GM19193 (cell line): Measurements from ENCODE around the gene FNDC8.

Experiments used
- POLR2A ChIP-seq: IDR thresholded peaks from 4 replicates; pipeline ENCODE4 v1.6.1; 2011; ENCODE audit not compliant: insufficient read depth, insufficient read length; ENCODE audit errors: extremely low read depth

FNDC8 gene

DNA sequence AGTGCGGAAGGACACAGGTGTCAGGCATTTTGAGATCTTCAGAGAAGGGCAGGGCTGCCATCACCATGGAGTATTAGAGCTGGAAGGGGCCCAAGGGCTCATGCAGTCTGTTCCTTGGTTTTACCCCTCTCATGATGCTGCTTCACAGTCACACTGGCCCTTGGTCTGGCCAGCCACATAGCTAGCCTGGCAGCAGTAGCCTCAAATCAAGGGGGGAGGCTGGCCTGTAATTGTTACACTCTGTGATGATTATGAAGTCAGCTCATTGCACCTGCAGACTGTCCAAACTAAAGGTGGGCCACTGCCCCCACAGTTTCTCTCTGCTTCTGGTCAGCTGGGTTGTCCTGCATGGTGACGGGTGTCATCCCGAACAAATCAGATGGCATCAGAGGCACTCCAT is at the start of gene FNDC8:
Gene FNDC8, plus strand, starts transcription at position 301 of the 400 bp plus-strand sequence. Its CDS starts 79 bp downstream, at position 380.
- TF ChIP-seq POLR2A, result no peak

DNA sequence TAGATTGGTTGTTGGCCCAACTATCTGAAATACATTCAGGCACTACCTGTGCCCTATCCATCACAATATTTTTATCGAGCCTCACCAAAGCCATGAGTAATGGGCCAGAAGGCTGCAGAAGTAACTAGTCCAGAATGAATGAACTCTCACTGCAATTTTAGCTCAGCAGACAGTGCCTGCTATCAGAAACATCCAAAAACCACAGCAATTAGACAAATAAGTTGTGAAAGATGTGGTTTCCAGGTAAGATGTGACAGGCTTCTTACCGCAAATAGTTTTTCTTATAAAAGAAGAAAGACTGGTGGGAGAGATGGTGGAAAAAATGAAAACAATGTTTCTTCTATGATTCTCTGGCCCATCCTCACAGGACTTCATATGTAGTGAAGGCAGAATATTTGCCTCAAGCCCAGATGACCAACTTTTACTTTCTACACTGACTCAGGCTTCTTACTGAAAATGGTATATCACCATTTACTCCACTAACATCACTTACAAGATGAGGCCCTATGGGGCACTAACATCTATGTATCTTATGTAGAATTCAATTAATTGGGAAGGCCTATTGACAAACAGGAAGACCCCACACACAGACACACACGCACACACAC is 48.1 kb upstream of the FNDC8 start:
- TF ChIP-seq POLR2A, result no peak

GRCh38 chr17:35073991-35074627 is 47.3 kb upstream of the FNDC8 start:
- no peak for TF ChIP-seq POLR2A

GRCh38 chr17:35074711-35075707 is 46.4 kb upstream of the FNDC8 start:
- TF ChIP-seq POLR2A, result no peak

DNA sequence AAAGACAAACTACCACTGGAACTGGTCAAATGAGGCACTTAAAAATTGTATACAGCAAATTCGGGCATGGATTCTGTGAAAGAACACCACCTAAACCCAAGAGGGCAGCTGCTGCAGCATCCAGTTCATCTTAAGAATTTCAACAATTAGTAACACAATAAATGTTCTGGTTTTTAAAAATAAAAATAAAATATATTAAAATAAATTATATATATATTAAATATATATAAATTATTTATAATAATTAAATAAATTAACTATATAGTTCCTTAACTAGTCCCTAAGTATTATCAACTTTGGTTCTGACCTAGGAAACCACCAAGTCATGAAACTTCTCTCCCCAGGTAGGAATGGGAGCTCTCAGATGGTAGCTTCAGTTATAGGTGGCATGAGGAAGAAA is 44.5 kb upstream of the FNDC8 start:
- TF ChIP-seq POLR2A, result no peak

- no peak for TF ChIP-seq POLR2A
These were observed 41.6 kb upstream of the FNDC8 start for GRCh38 chr17:35079547-35080423.

- no peak for TF ChIP-seq POLR2A
These were observed 40.9 kb upstream of the FNDC8 start for GRCh38 chr17:35080536-35080935.

DNA sequence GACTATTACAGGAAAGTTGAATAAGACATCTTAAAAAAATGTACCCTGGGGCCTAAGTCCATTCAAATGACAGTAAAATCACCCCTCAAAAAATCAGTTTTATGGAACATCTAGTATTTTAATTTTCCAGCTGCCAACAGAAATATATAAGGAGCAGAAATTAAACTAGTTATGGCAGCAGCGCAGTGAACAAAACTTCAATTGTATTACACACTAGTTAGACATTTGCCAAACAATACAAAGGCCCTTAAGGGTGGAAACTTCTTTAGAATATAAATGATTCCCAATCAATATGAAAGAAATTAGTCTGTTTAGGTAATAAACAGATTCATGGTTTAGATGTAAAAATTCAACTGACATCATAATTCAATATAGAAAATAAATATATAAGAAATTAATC is 39.8 kb upstream of the FNDC8 start:
- TF ChIP-seq POLR2A, result no peak

- TF ChIP-seq POLR2A, result no peak
These were observed 39.2 kb upstream of the FNDC8 start for GRCh38 chr17:35082073-35082657.

- TF ChIP-seq POLR2A, result no peak
These were observed 38.3 kb upstream of the FNDC8 start for GRCh38 chr17:35083071-35083470.

DNA sequence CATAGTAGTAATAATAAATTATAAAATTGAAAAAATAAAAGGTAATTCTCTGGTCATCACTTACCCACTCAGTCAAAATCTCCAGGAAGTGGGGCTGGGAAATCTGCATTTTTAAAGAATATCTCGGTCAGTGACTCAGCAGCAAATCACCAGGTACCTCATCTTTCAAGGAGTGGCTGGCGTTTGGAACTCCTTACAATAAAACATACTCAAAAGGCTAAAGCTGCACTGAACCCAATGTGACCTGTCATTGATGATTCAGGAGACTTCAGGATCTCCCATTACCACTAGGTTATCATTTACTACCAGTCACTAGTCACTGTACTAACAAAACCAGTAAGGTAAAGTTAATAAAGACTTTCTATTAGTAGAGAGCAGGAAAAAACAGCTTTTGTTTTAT is 36.4 kb upstream of the FNDC8 start:
- no peak for TF ChIP-seq POLR2A

- no peak for TF ChIP-seq POLR2A
These were observed 35.3 kb upstream of the FNDC8 start for GRCh38 chr17:35086164-35086563.

DNA sequence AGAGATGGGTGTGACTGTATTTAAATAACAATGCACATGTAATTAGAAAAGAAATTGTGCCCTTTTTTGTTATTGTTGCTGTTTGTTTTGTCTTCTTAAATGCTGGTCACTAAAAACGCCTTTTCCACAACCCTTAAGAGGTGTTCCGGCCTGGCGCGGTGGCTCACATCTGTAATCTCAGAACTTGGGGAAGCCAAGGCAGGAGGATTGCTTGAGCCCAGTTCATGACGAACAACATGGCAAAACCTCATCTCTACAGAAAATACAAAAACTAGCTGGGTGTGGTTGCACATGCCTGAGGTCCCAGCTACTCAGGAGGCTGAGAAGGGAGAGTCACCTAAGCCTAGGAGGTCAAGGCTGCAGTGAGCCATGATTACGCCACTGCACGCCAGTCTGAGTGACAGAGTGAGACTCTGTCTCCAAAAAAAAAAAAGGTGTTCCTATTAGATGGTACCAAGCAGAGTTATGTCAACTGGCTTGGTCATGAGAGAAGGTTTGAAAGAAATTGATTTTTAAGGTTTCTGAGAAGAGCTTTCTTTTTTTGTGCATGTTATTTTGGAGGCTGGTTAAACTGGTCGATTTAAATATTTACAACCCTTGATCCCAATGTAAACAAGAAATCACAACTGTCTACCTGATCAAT is 34.4 kb upstream of the FNDC8 start:
- no peak for TF ChIP-seq POLR2A
